Sciatic nerve (tissue), 2 donors: ENCODE data around the gene ZNF668. TPM values are rescaled to one million over a fixed set of nuclear protein-coding genes. Genes with fewer than 3 reads are reported as not detected.

Experiments
- ATAC-seq: fragments of 200-7000 bp; cut with Tn5 transposase; one replicate; pipeline ENCODE4 v1.9.1; 2020; ENCODE audit warnings: mild to moderate bottlenecking, moderate library complexity
- DNase-seq: peaks from one replicate; pipeline ENCODE4 v3.0.0-alpha.2; 2020; ENCODE audit warnings: low spot score
- intact Hi-C: fragments of 100-400 bp; cut with DNase I; formaldehyde crosslinking; loops from one replicate; pipeline ENCODE4 v1.14.2; 2022
- total RNA-seq: library from RNA; stranded (reverse); fragmentation: NEBNext Ultra II Directional; extraction: Animal tissue kit (Norgen Biotek cat#: 25700); gene quantifications from one replicate; pipeline ENCODE4 v1.2.1, GENCODE V29; 2021
- donor health status: DM: no; HTN: no; CAD: no.
- donor health status: DM: no; HTN: no; CAD: no.

The ZNF668 gene
- total RNA-seq, result 6.8 TPM

DNA sequence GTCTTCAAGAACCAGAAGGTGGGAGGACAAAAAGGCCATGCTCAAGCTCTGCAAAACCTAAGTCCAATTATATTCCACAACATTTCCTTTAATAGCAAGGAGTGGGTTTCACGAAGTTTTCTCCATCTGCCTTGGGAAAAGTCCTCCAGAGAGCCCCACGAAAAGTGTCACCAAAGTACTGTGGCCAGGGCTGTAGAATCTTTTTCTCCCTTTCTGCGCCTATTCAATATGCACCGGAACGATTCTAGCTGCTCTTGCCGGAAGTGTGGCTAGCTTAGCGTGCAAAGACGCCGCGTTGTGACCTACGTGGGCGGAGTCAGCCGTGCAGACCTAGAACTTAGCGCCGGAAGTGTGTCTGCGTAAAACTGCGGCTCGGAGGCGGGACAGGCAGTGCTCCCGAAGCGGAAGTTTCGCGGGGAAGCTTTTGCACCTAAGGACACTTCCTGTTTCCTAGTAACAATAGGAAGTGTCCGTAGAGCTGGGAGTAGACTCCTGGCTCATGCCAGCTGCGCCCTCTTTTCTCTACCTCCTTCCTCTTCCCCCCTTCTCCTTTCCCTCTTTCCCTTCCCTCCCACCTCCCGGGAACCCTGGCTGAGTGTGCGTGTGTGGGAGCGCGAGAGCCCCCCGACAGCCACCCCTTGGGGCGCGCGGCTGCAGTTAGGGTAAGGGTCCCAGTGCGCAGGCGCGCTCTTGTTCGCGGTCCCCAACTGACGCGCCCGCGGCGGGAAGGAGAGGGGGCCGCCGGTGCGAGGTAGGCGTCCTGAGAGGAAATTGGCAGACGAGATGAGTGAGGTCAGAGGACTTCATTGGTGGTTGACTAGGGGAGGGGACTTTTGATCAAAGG, at the start of gene ZNF668, which contains the start of gene ZNF646:
Gene ZNF668 (minus strand): TSS at position 271 of the 844 bp plus-strand sequence. CDS start 9,781 bp downstream, outside the sequence.
Gene ZNF646 (plus strand): TSS at position 453 of the 844 bp plus-strand sequence. CDS start 1,903 bp downstream, outside the sequence.
- peak; percentile 99 for DNase-seq
- intact Hi-C loops, result no loop called here
- ATAC-seq, result peak; percentile 98

GRCh38 chr16:31120129-31120528, 46.1 kb upstream of the ZNF668 start:
- ATAC-seq, result no peak
- intact Hi-C loops, result no loop called here
- no peak for DNase-seq

- ATAC-seq (no peak), DNase-seq (no peak)
- intact Hi-C loops, result no loop called here
Measured at GRCh38 chr16:31118223-31119155, 44.4 kb upstream of the ZNF668 start.

- intact Hi-C loops, result no loop called here
- peak; percentile 95 for ATAC-seq
- DNase-seq, result peak; percentile 99
Measured at GRCh38 chr16:31117384-31118222, 43.6 kb upstream of the ZNF668 start, which contains the start of gene KAT8. Gene KAT8, plus strand, starts transcription at chr16:31117664. Its CDS starts 18 bp downstream, at chr16:31117682.

GRCh38 chr16:31114468-31114867, 40.4 kb upstream of the ZNF668 start:
- DNase-seq (no peak), ATAC-seq (no peak)
- intact Hi-C loops, result no loop called here

GRCh38 chr16:31113121-31114120, 39.4 kb upstream of the ZNF668 start:
- DNase-seq (no peak), ATAC-seq (no peak)
- intact Hi-C loops, result no loop called here

DNA sequence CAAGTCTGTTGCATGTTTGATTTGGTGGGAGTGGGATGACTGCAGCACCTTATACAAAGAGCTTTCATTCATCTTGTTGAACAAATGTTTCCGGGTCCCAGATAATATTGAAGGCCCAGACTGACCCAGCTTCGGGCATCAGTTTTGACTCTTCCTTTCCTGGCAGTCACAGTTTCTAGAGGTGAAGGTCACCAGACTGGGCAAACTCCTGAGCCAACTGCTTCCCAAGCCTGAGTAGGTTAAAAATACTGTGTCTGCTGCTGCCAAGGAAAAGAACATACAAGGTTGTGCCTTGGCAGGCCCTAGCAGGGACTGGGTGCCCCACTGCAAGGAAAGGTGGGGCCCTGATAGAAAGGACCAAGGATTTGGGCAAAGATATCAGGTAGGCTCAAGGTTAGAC, 38.7 kb upstream of the ZNF668 start:
- DNase-seq, result no peak
- ATAC-seq, result no peak
- intact Hi-C loops, result no loop called here

DNA sequence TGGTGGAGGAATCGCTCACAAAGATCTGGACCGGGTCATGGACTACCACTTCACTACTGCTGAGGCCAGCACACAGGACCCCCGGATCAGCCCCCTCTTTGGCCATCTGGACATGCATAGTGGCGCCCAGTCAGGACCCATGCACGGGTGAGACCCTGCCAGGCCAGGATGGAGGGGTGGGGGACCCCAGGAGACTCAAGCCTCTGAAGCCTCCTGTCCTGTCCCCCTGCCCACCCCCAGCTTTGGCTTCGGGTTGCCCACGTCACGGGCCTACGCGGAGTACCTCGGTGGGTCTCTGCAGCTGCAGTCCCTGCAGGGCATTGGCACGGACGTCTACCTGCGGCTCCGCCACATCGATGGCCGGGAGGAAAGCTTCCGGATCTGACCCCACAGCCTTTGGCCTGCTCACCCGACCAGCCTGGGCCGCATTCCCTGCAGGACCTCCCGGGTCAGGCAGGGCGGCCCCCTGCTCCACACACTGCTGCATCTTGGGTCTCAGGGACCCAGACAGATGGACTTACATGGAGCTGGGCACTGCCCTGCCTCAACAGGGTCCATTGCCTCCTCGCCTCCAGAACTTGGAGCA, 37.9 kb upstream of the ZNF668 start:
- no peak for ATAC-seq
- intact Hi-C loops, result no loop called here
- DNase-seq, result no peak

- ATAC-seq (no peak), DNase-seq (no peak)
- intact Hi-C loops, result no loop called here
Measured at GRCh38 chr16:31110106-31111034, 36.3 kb upstream of the ZNF668 start.

- intact Hi-C loops, result no loop called here
- no peak for DNase-seq
- no peak for ATAC-seq
Measured at GRCh38 chr16:31109622-31110021, 35.6 kb upstream of the ZNF668 start.

GRCh38 chr16:31108794-31109558, 34.9 kb upstream of the ZNF668 start:
- intact Hi-C loops, result no loop called here
- DNase-seq (no peak), ATAC-seq (no peak)

DNA sequence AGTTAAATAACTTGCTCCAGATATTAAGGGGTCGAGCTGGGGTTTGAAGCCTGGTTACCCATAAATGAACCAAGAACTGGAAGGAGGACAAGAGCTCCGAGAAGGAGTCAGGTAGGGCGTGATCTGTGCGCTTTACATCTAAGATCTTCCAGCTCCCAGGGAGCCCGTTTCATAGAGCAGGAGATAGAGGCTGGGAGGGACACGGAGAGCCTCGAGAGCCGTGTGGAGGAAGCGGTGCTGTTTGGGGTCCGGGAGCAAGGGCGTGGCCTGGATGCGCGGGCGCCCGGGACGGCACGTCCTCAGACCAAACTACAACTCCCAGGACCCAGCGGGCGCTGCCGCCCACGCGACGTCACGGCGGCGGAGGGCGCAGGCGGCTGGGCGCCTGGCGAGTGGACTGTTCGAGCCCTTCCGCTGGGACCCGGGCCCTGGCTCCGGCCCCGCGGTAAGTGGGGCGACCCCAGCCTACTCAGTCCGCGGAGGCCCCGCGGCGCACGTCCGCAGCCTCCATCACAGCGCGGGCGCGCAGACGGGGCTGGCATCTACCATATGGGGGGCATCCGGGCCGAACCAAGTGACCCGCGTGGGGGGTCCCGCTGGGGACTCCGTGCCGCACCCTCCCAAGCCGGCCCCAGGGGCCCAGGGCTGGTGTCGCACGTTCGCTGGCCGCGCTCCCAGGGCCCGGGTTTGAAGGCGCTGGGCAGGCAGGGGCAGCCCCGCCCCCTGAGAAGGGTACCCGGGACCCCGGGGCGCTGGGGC, 34.2 kb upstream of the ZNF668 start, which contains the start of gene BCKDK:
Gene BCKDK (plus strand): TSS at position 352 of the 759 bp plus-strand sequence. CDS start 838 bp downstream, outside the sequence.
- peak; percentile 88 for ATAC-seq
- intact Hi-C loops, result no loop called here
- peak; percentile 86 for DNase-seq

- ATAC-seq (no peak), DNase-seq (no peak)
- intact Hi-C loops, result no loop called here
Measured at GRCh38 chr16:31107465-31107867, 33.4 kb upstream of the ZNF668 start.
